Fibroblast of pulmonary artery (primary cell): Measurements from ENCODE around the gene ARSJ.
"Not testable (repeated sequence)": the region's sequence is repeated elsewhere in the genome, so short reads cannot be mapped to it uniquely, and the experiment has no call there.

ENCODE experiments used
- DNase-seq: peaks from one replicate; pipeline ENCODE4 v3.0.0-alpha.2; 2010; ENCODE audit warnings: low read depth
- H3K4me3 ChIP-seq: replicated peaks from 2 replicates; pipeline ENCODE4 v1.5.1; 2011; ENCODE audit warnings: low read depth, mild to moderate bottlenecking, control low read depth, low read length, moderate library complexity
- CTCF ChIP-seq: IDR thresholded peaks from 2 replicates; pipeline ENCODE4 v1.5.1; 2011; ENCODE audit warnings: mild to moderate bottlenecking, control low read depth, low read length, inconsistent platforms; ENCODE audit errors: missing control alignments

ARSJ gene

DNA sequence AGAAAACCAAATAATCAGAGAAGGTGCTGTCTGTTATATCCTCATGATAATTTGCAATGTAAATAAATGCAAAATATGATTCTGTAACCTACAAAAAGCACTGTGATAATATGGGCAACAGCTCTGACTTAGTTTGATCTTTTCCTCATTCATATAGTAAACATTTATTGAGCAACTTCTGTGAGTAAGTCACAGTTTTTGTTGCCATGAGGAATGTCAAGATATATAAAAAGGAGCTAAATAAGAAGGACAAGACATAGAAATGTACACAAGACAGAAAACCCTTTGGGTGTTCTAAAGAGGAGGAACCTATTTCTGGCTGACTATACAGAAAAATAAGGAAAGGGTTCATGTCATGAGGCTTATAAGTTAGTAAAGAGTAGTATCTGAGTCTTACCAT is 44.3 kb downstream of the ARSJ start:
- DNase-seq: peak; percentile 37
- no peak overlapping the region for H3K4me3 ChIP-seq

GRCh38 chr4:113924706-113925105 is 54.7 kb downstream of the ARSJ start:
- H3K4me3 ChIP-seq, DNase-seq: not testable (repeated sequence)

More for the DNA sequence above, 44.3 kb downstream of the ARSJ start:
- TF ChIP-seq CTCF: no peak

DNA sequence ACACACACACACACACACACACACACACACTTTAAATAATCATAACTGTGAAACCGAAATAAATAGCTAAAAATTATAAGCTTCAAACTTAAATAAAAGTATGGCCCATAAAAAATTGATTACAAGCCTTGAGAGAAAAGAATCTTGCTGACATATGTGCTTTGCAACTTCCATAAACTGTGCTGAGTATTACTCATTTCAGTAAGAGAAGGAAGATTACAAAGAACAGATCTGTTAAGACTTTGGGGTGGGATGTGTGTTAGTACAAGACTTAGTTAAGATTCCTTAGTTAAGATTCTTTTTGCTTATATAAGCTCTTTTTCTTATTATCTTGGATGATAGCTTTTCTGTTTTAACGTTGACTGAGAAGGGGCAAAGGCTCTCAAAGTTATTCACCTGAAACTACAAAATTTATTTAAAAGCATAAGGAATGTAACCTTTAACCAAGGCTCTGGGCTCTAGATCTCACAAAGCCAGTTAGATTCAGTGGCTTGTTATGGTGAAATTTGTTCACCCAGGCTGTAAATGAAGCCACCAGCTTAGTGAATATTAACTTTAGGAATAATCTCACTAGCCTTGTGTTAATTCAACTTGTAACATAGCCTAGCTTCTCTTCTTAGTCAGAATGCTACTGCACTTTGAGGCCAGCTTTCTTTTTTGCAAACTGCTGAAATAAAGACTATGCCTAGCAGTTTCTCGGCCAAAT is 58.2 kb downstream of the ARSJ start:
- no peak for TF ChIP-seq CTCF
- H3K4me3 ChIP-seq: no peak overlapping the region
- DNase-seq: peak; percentile 27

DNA sequence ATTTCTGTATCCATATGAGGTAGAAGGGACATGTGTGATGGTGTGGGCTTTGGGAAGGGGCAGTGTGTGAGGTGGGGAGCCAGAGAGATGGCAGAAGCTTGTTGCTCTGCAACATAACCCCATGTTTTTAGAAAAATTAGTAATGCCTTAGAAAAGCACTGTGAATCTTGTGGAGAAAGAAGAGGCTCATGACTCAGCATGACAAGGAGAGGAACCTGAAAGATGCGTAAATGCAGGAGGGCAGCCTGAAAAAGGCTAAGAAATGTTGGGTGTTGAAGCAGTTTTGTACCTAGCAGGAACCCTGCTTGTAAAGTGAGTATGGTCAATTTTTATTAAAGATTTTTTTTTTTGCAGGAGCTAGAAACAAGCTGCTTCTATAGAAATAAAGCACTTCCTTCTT is 59.8 kb downstream of the ARSJ start:
- no peak for TF ChIP-seq CTCF
- peak; percentile 25 for DNase-seq

DNA sequence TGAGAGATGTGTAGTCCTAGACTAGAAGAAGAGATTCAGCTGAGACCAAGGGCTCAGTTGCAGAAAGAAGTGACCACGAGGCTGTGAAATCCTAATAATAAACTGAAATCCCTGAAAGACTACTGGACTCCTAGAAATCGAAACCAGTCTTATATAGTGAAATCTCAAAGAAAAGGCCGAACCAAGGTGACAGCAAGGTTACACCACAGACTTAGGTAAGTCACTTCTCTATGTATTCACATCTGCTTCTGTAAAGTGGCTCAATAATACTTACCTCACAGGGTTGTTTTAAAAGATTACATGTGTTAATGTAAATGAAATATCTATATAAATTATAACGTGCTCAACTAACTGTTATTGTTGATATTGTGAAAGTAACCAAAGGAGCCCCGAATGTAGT is 60.3 kb downstream of the ARSJ start:
- no peak overlapping the region for H3K4me3 ChIP-seq
- no peak for DNase-seq
- no peak for TF ChIP-seq CTCF

More for the DNA sequence above, 59.8 kb downstream of the ARSJ start:
- H3K4me3 ChIP-seq: no peak overlapping the region

- no peak for DNase-seq
- TF ChIP-seq CTCF: no peak
- no peak overlapping the region for H3K4me3 ChIP-seq
Observed at GRCh38 chr4:113908829-113909228, 70.6 kb downstream of the ARSJ start.

GRCh38 chr4:113907559-113907958 is 71.9 kb downstream of the ARSJ start:
- no peak for TF ChIP-seq CTCF
- no peak overlapping the region for H3K4me3 ChIP-seq
- no peak for DNase-seq
